Measurements from ENCODE around the gene COL2A1.
A peak's percentile ranks its signal among the peaks of the same experiment; 100 is the strongest.

COL2A1 gene

GRCh38 chr12:48010366-48010970, 6.2 kb upstream of the COL2A1 start:
- no peak for DNase-seq

GRCh38 chr12:48009471-48009870, 5.2 kb upstream of the COL2A1 start:
- no peak for DNase-seq

- DNase-seq = no peak
Observed at GRCh38 chr12:48008950-48009349, 4.7 kb upstream of the COL2A1 start.

GRCh38 chr12:48008349-48008748, 4.1 kb upstream of the COL2A1 start:
- no peak for DNase-seq

DNA sequence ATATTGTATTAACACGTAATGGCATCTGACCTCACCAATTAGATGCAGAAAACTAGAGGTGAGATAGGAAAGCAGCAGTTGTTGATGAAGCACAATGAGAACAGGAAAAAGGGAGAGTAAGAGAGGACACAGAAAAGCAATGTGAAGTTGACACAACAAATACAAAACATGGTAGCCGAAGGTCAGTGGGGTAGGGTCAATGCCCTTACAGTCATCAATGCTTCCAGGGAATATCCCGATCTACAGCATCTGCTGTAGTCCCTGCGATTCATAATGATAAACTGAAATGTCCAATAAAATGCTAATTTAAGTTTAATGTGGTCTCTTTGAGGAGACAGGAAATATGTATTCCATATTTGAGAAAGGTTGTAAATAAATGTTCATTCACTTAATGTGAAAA, 2.9 kb upstream of the COL2A1 start:
- DNase-seq = no peak

DNA sequence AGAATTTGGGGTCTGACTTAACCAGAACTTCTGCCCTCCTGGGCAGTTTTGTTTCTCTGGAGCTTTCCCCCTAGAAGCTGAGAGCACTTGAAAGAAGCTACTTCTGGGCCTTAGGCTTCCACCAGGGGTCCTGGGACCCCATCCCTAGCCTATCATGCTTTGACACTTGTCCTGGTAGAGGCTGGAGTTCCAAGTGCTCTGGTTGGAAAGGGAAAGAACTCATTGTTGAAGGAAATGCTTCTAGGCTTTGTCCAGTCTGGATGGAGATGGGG, 1.4 kb upstream of the COL2A1 start:
- DNase-seq = no peak

- no peak for DNase-seq
Observed at GRCh38 chr12:48005001-48005749, 899 bp upstream of the COL2A1 start.

DNA sequence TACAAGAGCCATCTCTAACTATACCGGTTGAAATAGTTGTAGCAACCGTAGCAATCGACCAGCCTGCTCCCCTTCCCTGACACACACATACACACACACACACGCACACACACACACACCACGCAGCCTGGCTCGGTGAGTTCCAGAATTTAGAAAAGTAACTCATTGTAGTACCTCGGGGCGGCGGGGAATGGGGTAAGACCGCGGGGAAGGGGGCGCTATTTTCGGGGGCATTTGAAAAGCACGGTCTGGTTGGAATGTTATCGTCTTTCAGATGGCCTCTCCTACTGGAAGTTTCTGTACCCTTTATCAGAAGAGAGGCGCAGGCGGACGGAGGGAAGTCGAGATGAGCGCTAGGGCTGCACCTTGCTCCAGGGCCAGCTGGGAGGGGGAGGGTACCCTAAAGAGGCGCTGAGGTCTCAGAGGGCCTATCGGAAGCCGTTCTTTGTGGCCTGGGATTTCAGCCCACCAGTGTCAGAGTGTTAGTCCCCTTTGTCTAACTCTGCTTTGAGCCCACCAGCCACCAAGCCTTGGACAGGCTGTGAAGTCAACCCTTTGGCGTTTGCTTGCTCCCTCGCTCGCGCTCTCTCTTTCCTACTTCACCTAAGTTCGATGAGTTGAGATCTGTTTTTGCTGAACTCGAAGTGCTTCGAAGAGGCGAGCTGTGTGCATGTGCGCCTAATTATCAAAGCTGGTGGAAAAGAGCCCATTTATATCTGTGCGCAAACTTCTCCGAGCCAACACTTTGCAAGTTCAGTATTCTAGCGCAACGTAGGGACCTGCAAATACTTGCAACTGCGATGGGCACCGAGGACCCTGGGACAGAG, 837 bp downstream of the COL2A1 start:
- DNase-seq = peak in 1 of 5 donors; percentile 15

GRCh38 chr12:48002773-48003218, 1.5 kb downstream of the COL2A1 start:
- DNase-seq = no peak

GRCh38 chr12:48002414-48002730, 1.9 kb downstream of the COL2A1 start:
- no peak for DNase-seq

DNA sequence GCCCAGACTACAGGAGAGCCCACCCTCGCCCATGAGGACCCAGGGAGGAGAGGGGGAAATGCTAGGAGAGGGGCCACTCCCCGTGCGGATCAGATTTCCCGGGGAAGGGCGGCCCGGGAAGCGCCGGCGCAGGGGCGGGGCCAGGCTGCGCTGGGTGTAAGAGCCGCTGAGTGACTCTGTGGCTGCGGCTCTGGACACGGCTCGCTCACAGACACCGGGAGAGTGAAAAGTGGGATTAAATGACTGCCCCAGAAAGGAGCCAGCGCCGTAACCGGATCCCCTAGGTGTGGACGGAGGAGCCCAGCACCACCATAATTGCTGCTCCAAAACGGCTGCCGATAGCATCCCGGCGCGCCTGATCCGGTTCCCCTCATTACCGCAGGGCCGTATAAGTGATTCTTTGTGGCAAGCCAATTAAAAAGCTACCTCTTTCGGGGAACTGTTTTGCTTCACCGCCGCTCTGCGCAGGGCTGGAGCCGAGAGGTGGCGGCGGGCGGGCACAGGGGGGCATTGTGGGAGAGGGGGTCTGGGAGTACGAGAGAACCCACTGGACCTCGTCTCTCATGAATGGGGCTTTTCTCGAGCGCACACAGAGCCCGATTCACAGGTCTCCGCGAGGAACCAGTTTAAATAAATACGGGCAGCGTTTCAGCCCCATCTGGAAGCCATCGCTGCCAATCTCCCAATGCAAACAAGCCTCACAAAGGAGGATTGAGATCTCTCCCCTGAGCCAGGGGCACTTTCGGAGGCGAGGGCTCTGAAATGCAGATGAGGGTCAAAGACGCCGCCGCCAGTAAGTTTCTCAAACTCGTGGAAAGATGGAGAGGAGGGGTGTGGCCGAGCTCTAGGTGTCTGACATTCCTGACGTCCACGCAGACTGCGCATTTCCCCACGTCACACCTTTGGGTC, 2.5 kb downstream of the COL2A1 start:
- no peak for DNase-seq

GRCh38 chr12:48000878-48001504, 3.3 kb downstream of the COL2A1 start:
- no peak for DNase-seq

DNA sequence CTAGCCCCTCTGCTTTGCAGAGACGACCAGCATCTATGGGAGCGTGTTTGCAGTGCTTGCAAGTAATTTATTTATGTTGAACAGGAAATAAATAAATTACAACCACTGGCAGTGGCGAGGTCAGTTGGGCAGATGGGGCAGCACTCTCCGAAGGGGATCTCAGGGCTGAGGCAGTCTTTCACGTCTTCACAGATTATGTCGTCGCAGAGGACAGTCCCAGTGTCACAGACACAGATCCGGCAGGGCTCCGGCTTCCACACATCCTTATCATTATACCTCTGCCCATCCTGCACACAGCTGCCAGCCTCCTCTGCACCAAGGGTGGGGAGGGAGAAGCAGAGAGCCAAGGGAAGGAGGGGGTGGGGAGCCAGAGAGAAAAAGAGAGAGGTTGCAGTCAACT, 4.5 kb downstream of the COL2A1 start:
- DNase-seq = no peak

- DNase-seq = no peak
Observed at GRCh38 chr12:47997321-47997720, 7.0 kb downstream of the COL2A1 start.

- DNase-seq = no peak
Observed at GRCh38 chr12:47995981-47996401, 8.3 kb downstream of the COL2A1 start.

DNA sequence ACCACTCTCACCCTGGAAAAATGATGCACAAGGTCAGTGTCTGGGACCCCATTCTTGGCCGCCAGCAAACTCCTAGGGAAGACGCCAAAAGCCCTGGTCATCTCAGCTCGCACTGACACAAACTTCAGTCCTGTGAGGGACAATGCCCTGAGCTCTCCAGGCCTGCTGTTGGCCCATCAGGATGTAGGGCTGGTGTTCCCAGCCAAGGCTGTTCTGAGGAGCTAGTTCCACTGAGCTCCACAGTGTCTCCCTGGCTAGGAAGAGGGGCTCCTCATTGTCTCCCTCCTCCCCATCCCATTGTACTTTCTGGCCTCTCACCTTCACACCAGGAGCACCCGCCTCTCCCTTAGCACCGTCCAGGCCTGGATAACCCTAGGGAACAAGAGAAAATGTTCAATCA, 10.8 kb downstream of the COL2A1 start:
- DNase-seq = no peak

DNA sequence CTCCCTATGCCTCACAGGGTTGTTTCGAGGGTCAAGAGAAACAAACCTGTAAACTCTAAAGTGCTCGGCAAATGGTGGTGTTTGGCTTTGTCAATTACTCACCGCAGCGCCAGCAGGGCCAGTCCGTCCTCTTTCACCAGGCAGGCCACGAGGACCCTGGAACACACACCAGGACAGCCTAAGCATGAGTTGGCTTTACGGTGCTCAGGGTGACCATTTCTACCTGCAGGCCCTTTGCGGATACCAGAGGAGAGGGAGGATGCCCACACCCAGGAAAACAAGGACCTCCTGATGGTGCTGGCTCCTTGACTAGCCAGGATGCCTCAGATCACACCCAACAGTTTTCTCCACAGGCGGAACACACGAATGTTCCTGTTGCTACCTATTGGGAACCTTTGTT, 11.5 kb downstream of the COL2A1 start:
- no peak for DNase-seq

- DNase-seq = no peak
Observed at GRCh38 chr12:47991106-47992061, 12.9 kb downstream of the COL2A1 start.

DNA sequence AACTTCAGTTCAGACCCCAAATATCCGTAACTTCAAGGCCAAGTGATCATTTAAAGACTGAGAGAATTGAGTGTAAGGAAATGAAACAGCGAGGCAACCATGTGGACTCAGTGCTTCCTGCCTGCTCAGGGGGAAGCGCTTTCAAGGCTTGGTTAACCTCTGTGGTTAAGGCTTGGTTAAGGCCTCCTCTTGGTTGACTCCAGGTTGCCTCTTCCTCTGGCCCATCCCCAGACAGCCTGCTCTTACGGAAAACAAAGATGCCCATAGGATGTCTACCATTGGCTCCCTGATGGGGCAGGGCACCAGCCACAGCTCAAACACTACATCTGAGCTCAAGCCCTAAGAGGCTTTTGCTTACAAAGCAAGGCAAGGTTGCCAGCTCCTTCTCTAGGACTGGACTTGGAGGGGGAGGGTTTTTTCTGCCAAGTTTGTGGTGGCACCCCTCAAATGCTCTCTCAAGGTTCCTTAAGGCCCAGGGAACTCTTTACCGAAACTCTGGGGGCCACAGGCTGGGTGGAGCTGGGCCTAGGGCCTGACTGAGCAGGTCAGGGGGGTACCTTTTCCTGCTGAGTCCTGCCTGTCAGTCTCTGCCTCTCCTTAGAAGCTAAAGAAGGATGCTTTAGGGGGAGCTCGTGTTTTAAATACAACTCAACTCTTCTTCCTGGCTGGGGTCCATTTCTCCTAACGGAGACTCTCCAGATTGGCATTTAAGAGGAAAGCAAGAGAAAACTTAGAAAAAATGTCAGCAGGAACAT, 13.7 kb downstream of the COL2A1 start:
- peak in 3 of 5 donors; percentile 17 to 86 (median 22) for DNase-seq

- DNase-seq = no peak
Observed at GRCh38 chr12:47989666-47990065, 14.6 kb downstream of the COL2A1 start.

GRCh38 chr12:47989023-47989417, 15.3 kb downstream of the COL2A1 start:
- DNase-seq = no peak

Data from T-helper 1 cell (primary cell).